Renal cortical epithelial cell (primary cell): ENCODE results near the gene SLC25A10. TPM values are rescaled to one million over a fixed set of nuclear protein-coding genes. Genes with fewer than 3 reads are reported as not detected.
A peak's percentile ranks its signal among the peaks of the same experiment; 100 is the strongest.

Experiments
- DNase-seq: peaks from one replicate; pipeline ENCODE4 v3.0.0-alpha.2; 2011; ENCODE audit warnings: low read depth
- total RNA-seq: library from RNA; depleted of rRNA; stranded (reverse); fragments of >200 nt; gene quantifications from 2 replicates; pipeline ENCODE4 v1.2.3, GENCODE V29; 2014

SLC25A10 gene
- total RNA-seq, 1 donor from 2014 or later: 35.7 TPM

DNA sequence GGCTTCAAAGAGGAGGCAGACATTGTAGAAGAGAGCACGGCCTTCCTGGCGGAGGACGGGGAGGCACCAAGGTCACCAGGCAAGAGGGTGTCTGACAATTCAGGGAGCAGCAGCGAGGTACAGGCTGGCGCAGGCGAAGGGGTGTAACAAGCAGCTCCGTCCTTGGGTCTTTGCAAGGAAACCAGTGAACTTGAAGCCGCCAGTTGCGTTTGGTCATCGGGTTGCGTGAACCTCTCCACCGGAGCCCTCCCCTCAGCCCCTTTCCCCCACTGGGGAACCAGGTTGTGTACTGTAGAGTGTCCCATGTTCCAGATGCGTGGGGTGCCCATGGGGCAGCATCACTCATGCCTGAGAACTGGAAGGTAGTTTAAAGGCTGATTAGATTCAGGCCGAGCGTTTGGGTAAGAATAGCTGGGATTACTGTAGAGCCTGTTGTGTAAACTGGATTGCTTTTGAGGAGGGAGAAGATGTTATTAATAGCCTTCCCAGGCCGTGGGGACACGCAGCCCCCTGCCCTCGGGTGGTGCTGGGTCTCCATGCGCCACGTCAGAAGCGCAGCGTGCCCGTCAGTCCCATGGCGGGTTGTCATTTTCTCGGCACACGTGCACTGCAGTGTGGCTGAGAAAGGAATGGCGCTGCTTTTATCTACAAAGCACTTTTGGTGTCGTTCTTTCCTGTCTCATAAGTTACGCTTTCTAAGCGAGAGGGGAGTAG is 6.4 kb upstream of the SLC25A10 start:
- no peak for DNase-seq

DNA sequence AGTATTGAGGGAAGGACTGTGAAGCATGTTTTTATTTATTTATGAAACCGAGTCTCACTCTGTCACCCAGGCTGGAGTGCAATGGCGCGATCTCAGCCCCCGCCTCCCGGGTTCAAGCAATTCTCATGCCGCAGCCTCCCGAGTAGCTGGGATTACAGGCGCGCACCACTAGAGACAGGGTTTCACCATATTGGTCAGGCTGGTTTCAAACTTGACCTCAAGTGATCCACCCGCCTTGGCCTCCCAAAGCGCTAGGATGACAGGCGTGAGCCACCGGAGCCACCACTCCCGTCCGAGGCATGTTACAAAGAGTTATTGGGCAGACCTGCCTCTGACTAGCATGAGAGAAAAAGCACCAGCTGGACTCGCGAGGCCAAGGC is 5.9 kb upstream of the SLC25A10 start:
- DNase-seq: no peak

- no peak for DNase-seq
Measured at GRCh38 chr17:81706757-81707624, 5.1 kb upstream of the SLC25A10 start.

- no peak for DNase-seq
Measured at GRCh38 chr17:81707725-81708646, 4.1 kb upstream of the SLC25A10 start.

GRCh38 chr17:81708739-81709185 is 3.3 kb upstream of the SLC25A10 start:
- no peak for DNase-seq

GRCh38 chr17:81710514-81711308 is 1.4 kb upstream of the SLC25A10 start:
- no peak for DNase-seq

GRCh38 chr17:81712468-81713003 is 452 bp downstream of the SLC25A10 start:
- DNase-seq: no peak

DNA sequence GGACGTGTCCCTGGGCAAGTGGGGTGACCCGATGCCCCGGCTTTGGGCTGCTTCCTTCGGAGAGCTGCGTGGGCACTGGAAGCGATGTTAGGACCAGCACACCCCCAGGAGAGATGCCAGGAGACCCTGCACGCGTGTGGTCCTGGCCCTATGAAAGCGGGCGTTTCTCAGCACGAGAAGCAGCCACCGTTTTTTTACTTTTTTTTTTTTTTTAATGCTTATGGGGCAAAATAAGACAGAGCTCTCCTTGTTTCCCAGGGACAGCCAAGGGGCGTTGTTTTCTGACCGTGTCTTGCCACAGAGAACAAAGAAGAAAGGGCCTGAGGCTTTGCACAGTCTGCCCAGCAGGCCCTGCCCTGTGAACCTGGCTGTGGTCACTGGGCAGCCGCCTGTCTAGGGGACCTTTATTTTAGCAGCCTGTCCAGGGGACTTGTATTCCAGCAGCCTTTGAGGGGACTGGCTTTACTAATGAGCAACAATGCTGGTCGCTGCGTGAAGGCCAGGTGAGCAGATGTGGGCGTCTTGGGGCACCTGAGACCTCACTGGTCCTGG is 996 bp downstream of the SLC25A10 start:
- DNase-seq: peak; percentile 39

DNA sequence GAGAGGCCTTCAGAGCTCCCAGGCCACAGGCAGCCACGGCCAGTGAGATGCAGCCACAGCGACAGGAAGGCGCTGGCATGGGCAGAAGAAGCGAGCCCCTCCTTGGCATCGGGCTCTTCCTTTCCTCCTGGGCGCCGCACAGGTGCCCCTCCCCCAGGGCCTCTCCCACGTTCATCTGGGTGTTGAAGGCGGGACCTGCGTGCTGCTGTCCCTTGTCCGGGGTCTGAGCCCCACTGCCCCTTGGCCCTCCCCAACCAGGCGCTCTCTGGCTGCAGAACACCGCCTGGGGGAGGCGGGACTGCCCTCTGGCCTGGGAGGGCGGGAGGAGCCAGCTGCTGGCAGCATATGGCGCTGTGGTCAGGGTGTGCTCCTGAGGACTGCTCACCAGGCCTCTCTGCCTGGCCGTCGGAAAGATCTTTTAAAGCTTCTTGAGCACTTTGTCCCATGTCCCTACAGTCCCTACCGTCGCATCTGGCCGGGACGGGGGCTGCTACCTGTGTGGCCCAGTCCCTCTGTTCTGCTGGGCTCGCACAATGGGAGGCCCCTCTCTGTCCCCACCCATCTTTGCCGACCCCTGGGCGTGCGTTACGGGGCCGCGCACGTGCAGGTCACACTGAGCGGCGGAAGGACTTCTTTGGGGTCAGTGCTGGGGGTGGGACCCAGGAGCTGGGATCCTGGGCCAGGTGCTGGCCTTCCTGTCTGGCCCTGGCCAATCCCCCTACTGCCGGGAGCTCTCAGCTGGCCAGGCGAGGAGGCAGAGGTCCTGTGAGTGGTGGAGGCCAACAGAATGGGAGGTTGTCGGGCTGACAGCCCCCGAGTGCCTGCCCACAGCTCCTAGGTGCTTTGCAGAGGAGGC is 1.7 kb downstream of the SLC25A10 start:
- DNase-seq: no peak

DNA sequence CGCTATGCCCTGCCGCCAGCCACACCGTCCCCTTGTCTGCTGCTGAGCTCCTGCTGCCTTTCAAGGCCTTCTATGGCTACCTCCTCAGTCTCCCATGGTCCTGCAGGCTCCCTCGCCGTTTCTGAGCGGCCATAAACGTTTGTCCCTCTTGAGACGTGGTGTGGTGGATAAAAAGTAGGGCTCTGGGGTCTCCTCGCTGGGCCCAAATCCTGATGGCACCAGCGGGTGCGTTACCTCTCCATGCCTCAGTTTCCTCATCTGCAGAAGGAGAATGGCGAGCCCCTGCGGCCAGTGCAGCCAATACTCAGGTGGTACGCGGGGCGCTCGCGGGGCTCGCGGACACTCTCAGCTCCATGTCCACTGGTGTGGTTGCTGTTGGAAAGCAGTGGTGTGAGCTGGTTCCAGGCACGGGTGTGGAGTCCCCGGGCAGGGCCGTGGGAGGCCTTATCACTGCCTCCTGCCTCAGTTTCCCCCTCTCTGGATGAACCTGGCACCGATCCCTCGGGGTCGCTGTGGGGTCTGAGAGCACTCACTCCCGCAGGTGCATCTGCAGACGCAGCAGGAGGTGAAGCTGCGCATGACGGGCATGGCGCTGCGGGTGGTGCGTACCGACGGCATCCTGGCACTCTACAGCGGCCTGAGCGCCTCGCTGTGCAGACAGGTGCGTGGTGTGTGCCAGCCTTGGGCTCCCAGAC is 2.5 kb downstream of the SLC25A10 start:
- no peak for DNase-seq

GRCh38 chr17:81715107-81715871 is 3.2 kb downstream of the SLC25A10 start:
- no peak for DNase-seq

DNA sequence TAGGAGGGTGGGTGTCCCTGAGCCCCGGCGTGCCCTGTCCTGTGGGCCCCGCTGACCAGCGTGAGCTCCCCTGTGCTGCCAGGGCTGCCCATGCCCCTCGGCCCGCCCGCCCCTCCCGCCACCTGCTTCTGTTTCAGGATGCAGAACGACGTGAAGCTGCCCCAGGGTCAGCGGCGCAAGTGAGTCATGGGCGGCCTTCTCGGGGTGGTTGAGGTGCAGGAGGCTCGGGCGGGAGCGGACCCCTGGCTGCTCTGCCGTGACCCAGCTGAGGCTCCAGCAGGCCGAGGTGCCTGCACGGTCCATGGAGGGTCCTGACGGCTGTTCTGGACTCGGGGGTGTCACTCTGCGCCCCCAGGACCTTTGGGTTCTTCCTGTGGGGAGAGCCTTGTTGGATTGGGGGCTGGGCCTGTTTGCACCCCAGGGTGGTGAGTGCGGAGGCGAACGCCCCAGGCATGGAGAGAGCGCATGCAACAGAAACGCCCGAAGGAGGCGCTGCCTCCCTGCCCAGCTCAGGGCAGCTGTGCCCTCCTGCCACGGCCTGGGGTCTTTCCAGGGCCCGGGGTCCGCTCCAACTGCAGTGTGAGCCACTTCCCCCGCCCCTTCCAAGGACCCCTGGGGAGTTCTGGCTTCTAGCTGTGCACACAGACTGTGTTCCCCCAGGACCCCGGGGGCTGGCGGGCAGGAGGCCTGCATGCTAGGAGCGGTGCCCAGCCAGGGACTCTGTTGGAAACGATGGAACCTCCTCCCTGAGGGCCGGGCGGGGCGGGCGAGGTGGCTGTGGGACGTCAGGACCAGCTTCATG is 4.0 kb downstream of the SLC25A10 start:
- DNase-seq: no peak

GRCh38 chr17:81716674-81716996 is 4.6 kb downstream of the SLC25A10 start:
- no peak for DNase-seq

DNA sequence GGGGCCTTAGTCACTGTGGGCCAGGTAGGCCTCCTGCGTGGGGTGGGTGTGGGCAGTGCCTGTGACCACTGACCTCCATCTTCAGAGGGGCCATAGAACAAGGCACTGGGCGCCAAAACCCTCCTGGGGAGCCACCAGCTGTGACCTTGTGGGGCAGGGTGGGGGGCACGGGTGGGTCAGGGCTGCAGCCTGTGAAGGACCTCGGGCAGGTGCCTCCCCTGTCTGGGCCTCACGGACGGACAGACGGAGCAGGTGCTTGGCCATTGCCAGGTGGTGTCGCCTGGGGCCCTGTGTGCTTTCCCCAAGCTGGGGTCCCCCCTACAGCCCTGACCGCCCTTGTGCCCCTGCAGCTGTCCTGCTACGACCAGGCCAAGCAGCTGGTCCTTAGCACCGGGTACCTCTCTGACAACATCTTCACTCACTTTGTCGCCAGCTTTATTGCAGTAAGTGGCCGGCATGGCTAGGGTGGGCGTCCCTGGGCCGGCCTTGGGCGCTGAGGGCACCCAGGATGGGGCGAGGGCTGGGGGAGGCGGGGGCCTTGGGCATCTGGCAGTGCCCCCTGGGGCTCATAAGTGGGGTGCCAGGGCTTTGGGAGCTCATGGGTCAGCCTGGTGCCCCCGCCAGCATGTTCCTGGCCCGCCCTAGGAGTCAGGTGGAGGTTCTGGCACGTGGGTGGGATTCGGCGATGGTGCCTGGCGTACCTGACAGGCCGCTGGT is 5.1 kb downstream of the SLC25A10 start:
- no peak for DNase-seq

- DNase-seq: no peak
Measured at GRCh38 chr17:81717766-81718089, 5.6 kb downstream of the SLC25A10 start.

- DNase-seq: no peak
Measured at GRCh38 chr17:81719410-81720266, 7.6 kb downstream of the SLC25A10 start.
